Fibroblast of lung (primary cell): ENCODE results near the gene SLC25A1. TPM values are rescaled to one million over a fixed set of nuclear protein-coding genes. Genes with fewer than 3 reads are reported as not detected.

Source experiments
- DNase-seq, 2 donors: peaks; one replicate each; pipeline versions ENCODE4 v3.0.0 to v3.0.0-alpha.2; 2010; ENCODE audit warnings: low read depth in 2 of 2
- H2AFZ ChIP-seq: 2 replicates; pipeline ENCODE4 v1.5.1; 2012; ENCODE audit warnings: low read length, control low read depth, inconsistent platforms
- H3K27ac ChIP-seq: 2 replicates; pipeline ENCODE4 v1.5.1; 2011; ENCODE audit warnings: low read length, control low read depth; ENCODE audit not compliant: insufficient read depth
- H3K27me3 ChIP-seq: 2 replicates; pipeline ENCODE4 v1.5.1; 2011; ENCODE audit warnings: mild to moderate bottlenecking, low read length; ENCODE audit not compliant: control insufficient read depth, insufficient read depth
- H3K36me3 ChIP-seq: 2 replicates; pipeline ENCODE4 v1.5.1; 2011; ENCODE audit warnings: low read length; ENCODE audit not compliant: control insufficient read depth, insufficient read depth
- H3K4me1 ChIP-seq: 2 replicates; pipeline ENCODE4 v1.5.1; 2011; ENCODE audit warnings: low read length; ENCODE audit not compliant: control insufficient read depth, insufficient read depth; ENCODE audit errors: extremely low read depth
- H3K4me2 ChIP-seq: 2 replicates; pipeline ENCODE4 v1.5.1; 2011; ENCODE audit warnings: low read length, control low read depth; ENCODE audit not compliant: insufficient read depth; ENCODE audit errors: extremely low read depth
- H3K4me3 ChIP-seq, 4 experiments: fragments of 200-600 bp in 1 of 4; sonication (generic) in 1 of 4; replicated peaks in 1 of 4; 2 replicates each; pipeline ENCODE4 v1.5.1; 2011 to 2016; ENCODE audit warnings: low read length in 4 of 4, low read depth in 3 of 4, mild to moderate bottlenecking in 3 of 4, control low read depth in 2 of 4, inconsistent platforms in 1 of 4, mixed read lengths in 1 of 4; ENCODE audit not compliant: insufficient read depth in 1 of 4; ENCODE audit errors: control extremely low read depth in 1 of 4
- H3K79me2 ChIP-seq: 2 replicates; pipeline ENCODE4 v1.5.1; 2012; ENCODE audit warnings: mild to moderate bottlenecking, low read length, inconsistent platforms; ENCODE audit not compliant: control insufficient read depth, insufficient read depth
- H3K9ac ChIP-seq: 2 replicates; pipeline ENCODE4 v1.5.1; 2011; ENCODE audit warnings: mild to moderate bottlenecking, low read length, control low read depth; ENCODE audit not compliant: insufficient read depth
- H3K9me3 ChIP-seq: 2 replicates; pipeline ENCODE4 v1.5.1; 2012; ENCODE audit warnings: low read depth, low read length; ENCODE audit not compliant: control insufficient read depth, insufficient read depth
- H4K20me1 ChIP-seq: 2 replicates; pipeline ENCODE4 v1.5.1; 2011; ENCODE audit warnings: low read length; ENCODE audit not compliant: control insufficient read depth, insufficient read depth; ENCODE audit errors: extremely low read depth
- CTCF ChIP-seq, 2 donors: IDR thresholded peaks in 1 of 2; conservative IDR thresholded peaks in 1 of 2; 1 replicate in 1 of 2; 2 replicates in 1 of 2; pipeline ENCODE4 v1.5.1; 2011 to 2012; ENCODE audit warnings: low read length in 2 of 2, control low read depth in 1 of 2, inconsistent platforms in 1 of 2, low read depth in 1 of 2, mild to moderate bottlenecking in 1 of 2
- EZH2 ChIP-seq: IDR thresholded peaks from 2 replicates; pipeline ENCODE4 v1.5.1; 2012; ENCODE audit warnings: low read length, control low read depth, mild to moderate bottlenecking; ENCODE audit errors: missing control alignments
- polyA plus RNA-seq, 2 donors: library from polyadenylated mRNA; depleted of rRNA in 1 of 2; stranded (reverse) in 1 of 2; unstranded in 1 of 2; fragments of >200 nt; gene quantifications; 2 replicates each; pipeline ENCODE4 v1.2.1, GENCODE V29; 2011 to 2012; ENCODE audit warnings: missing spikeins in 1 of 2
- total RNA-seq: library from RNA; depleted of rRNA; stranded (reverse); fragments of >200 nt; gene quantifications from 2 replicates; pipeline ENCODE4 v1.2.1, GENCODE V29; 2014

Gene SLC25A1
- total and polyA plus RNA-seq, 2 donors (not counting 1 experiment from before 2014, with no cell fraction given) = 56.1 to 161 TPM

GRCh38 chr22:19213001-19213400, 34.5 kb upstream of the SLC25A1 start:
- no peak overlapping the region for H2AFZ ChIP-seq
- H3K27ac ChIP-seq = no peak overlapping the region
- H3K27me3 ChIP-seq = no peaks in the 10 kb centered on the region
- H3K79me2 ChIP-seq = no peaks in the 10 kb centered on the region
- H4K20me1 ChIP-seq = no peaks in the 10 kb centered on the region
- H3K9ac ChIP-seq = no peak overlapping the region
- no peaks in the 10 kb centered on the region for H3K9me3 ChIP-seq
- no peaks in the 10 kb centered on the region for H3K36me3 ChIP-seq
- H3K4me2 ChIP-seq = no peak overlapping the region
- TF ChIP-seq EZH2 = no peak
- TF ChIP-seq CTCF (conservative IDR thresholded peaks at IDR 0.05 in 1 of 2, IDR thresholded peaks at IDR 0.05 in 1 of 2; ENCODE audit: low read depth in 1 of 2, low read length in 2 of 2) = no peak
- no peaks in the 10 kb centered on the region for H3K4me1 ChIP-seq
- no peak overlapping the region for H3K4me3 ChIP-seq
- DNase-seq = no peak

GRCh38 chr22:19212302-19212870, 33.9 kb upstream of the SLC25A1 start:
- Histone ChIP-seq H3K79me2 (no peaks in the 10 kb centered on the region), H3K4me1 (no peaks in the 10 kb centered on the region), H3K27me3 (no peaks in the 10 kb centered on the region), H3K27ac (no peak overlapping the region), H3K9me3 (no peaks in the 10 kb centered on the region), H3K9ac (no peak overlapping the region), H3K4me2 (no peak overlapping the region), H2AFZ (no peak overlapping the region), H3K4me3 (no peak overlapping the region), H4K20me1 (no peaks in the 10 kb centered on the region), H3K36me3 (no peaks in the 10 kb centered on the region)
- no peak for DNase-seq
- TF ChIP-seq EZH2 (no peak), CTCF (conservative IDR thresholded peaks at IDR 0.05 in 1 of 2, IDR thresholded peaks at IDR 0.05 in 1 of 2; ENCODE audit: low read depth in 1 of 2, low read length in 2 of 2) (no peak)

- Histone ChIP-seq H3K27me3 (no peaks in the 10 kb centered on the region), H3K9me3 (no peaks in the 10 kb centered on the region), H3K36me3 (no peaks in the 10 kb centered on the region), H3K79me2 (no peaks in the 10 kb centered on the region), H3K4me1 (no peaks in the 10 kb centered on the region), H3K9ac (no peak overlapping the region), H3K4me2 (no peak overlapping the region), H4K20me1 (no peaks in the 10 kb centered on the region), H3K27ac (no peak overlapping the region), H3K4me3 (no peak overlapping the region), H2AFZ (no peak overlapping the region)
- no peak for TF ChIP-seq EZH2
- no peak for TF ChIP-seq CTCF (conservative IDR thresholded peaks at IDR 0.05 in 1 of 2, IDR thresholded peaks at IDR 0.05 in 1 of 2; ENCODE audit: low read depth in 1 of 2, low read length in 2 of 2)
- DNase-seq = no peak
Measured at GRCh38 chr22:19210188-19210587, 31.7 kb upstream of the SLC25A1 start.
